ENCODE measurements around the gene IRF9.

IRF9 gene

GRCh38 chr14:24149302-24149969 lies 11.6 kb upstream of the IRF9 start:
- no peak for DNase-seq

- no peak for DNase-seq
Measured at GRCh38 chr14:24150061-24150460, 11.0 kb upstream of the IRF9 start.

GRCh38 chr14:24150567-24150966 lies 10.5 kb upstream of the IRF9 start:
- no peak for DNase-seq

GRCh38 chr14:24150993-24151392 lies 10.1 kb upstream of the IRF9 start:
- no peak for DNase-seq

GRCh38 chr14:24151404-24152080 lies 9.5 kb upstream of the IRF9 start:
- DNase-seq: no peak

GRCh38 chr14:24155100-24155499 lies 6.0 kb upstream of the IRF9 start:
- no peak for DNase-seq

GRCh38 chr14:24156840-24157239 lies 4.2 kb upstream of the IRF9 start:
- DNase-seq: no peak

- DNase-seq: no peak
Measured at GRCh38 chr14:24157331-24157730, 3.7 kb upstream of the IRF9 start.

GRCh38 chr14:24159777-24160498 lies 1.1 kb upstream of the IRF9 start:
- DNase-seq: no peak

- DNase-seq: no peak
Measured at GRCh38 chr14:24160499-24160849, 591 bp upstream of the IRF9 start.

GRCh38 chr14:24162093-24162492 lies 1.0 kb downstream of the IRF9 start:
- DNase-seq: peak; percentile 20

- DNase-seq: no peak
Measured at GRCh38 chr14:24164518-24164991, 3.5 kb downstream of the IRF9 start.

GRCh38 chr14:24165785-24166184 lies 4.7 kb downstream of the IRF9 start:
- no peak for DNase-seq

GRCh38 chr14:24167469-24168114 lies 6.5 kb downstream of the IRF9 start:
- no peak for DNase-seq

GRCh38 chr14:24171422-24172260 lies 10.6 kb downstream of the IRF9 start, which contains the start of gene REC8:
Gene REC8, plus strand, starts transcription at chr14:24172080. Its CDS starts 473 bp downstream, at chr14:24172553.
- peak; percentile 81 for DNase-seq

- DNase-seq: peak; percentile 16
Measured at GRCh38 chr14:24172261-24172860, 11.3 kb downstream of the IRF9 start.

GRCh38 chr14:24172871-24173281 lies 11.8 kb downstream of the IRF9 start:
- no peak for DNase-seq

- no peak for DNase-seq
Measured at GRCh38 chr14:24176599-24176998, 15.5 kb downstream of the IRF9 start.

GRCh38 chr14:24177041-24177825 lies 16.2 kb downstream of the IRF9 start:
- no peak for DNase-seq

- no peak for DNase-seq
Measured at GRCh38 chr14:24177891-24178290, 16.8 kb downstream of the IRF9 start.

All from CD4-positive, alpha-beta T cell treated with Interleukin-17A for 4 hours (primary cell).